Left lung (tissue), 10 donors: ENCODE results near the gene KLHL24. TPM values are rescaled to one million over a fixed set of nuclear protein-coding genes. Genes with fewer than 3 reads are reported as not detected.
"Not testable (repeated sequence)": the region's sequence is repeated elsewhere in the genome, so short reads cannot be mapped to it uniquely, and the experiment has no call there.

Experiments used
- ATAC-seq: fragments of 200-7000 bp; cut with Tn5 transposase; one replicate; pipeline ENCODE4 v1.9.1; 2020; ENCODE audit warnings: moderate library complexity
- DNase-seq, 4 donors: peaks; one replicate each; pipeline ENCODE4 v3.0.0-alpha.2; 2013 to 2020
- H3K27ac ChIP-seq, 2 donors: fragments of 200-600 bp; sonication (generic) in 1 of 2; one replicate each; pipeline versions ENCODE4 v1.5.0 to v1.8.0; 2020 to 2021
- H3K27me3 ChIP-seq, 2 donors: fragments of 200-600 bp; sonication (generic) in 1 of 2; one replicate each; pipeline versions ENCODE4 v1.5.0 to v1.8.0; 2020 to 2021
- H3K36me3 ChIP-seq, 2 donors: fragments of 200-600 bp; sonication (generic) in 1 of 2; one replicate each; pipeline versions ENCODE4 v1.5.0 to v1.8.0; 2020 to 2021
- H3K4me1 ChIP-seq, 2 donors: fragments of 200-600 bp; one replicate each; pipeline ENCODE4 v1.8.0; 2021
- H3K4me3 ChIP-seq, 2 donors: fragments of 200-600 bp; sonication (generic) in 1 of 2; one replicate each; pipeline versions ENCODE4 v1.5.0 to v1.8.0; 2020 to 2021; ENCODE audit warnings: mild to moderate bottlenecking in 1 of 2
- H3K9me3 ChIP-seq, 2 donors: fragments of 200-600 bp; sonication (generic) in 1 of 2; one replicate each; pipeline versions ENCODE4 v1.5.0 to v1.8.0; 2020 to 2021
- CTCF ChIP-seq, 2 donors: fragments of 200-600 bp; sonication (generic) in 1 of 2; IDR thresholded peaks; one replicate each; pipeline versions ENCODE4 v1.5.0 to v1.8.0; 2021; ENCODE audit warnings: antibody characterized with exemption in 2 of 2
- intact Hi-C, 2 donors: fragments of 100-400 bp; cut with DNase I; formaldehyde crosslinking; loops; one replicate each; pipeline versions ENCODE4 v1.11.2 to v1.14.2; 2022
- polyA plus RNA-seq, 6 donors: library from polyadenylated mRNA; unstranded; fragments of 120-200 nt; gene quantifications; one replicate each; pipeline ENCODE4 v1.2.1, GENCODE V29; 2013; ENCODE audit not compliant: insufficient read length in 6 of 6
- total RNA-seq, 2 donors: library from RNA; stranded (reverse); fragmentation: NEBNext Ultra II Directional; extraction: Animal tissue kit (Norgen Biotek cat#: 25700); gene quantifications; one replicate each; pipeline ENCODE4 v1.2.1, GENCODE V29; 2021
- donor health status: DM: no; HTN: yes; CAD: no.
- donor health status: DM: no; HTN: no; CAD: no.

Gene KLHL24
- total and polyA plus RNA-seq, 8 donors, result 37.8 to 80.9 (median 48.3) TPM

GRCh38 chr3:183635107-183635430, 354 bp upstream of the KLHL24 start:
- intact Hi-C loops, result no loop called here
- peak overlapping the region; percentile 96 to 100 for H3K27ac ChIP-seq
- DNase-seq (no peak), ATAC-seq (no peak)
- no peaks in the 10 kb centered on the region for H3K9me3 ChIP-seq
- no peaks in the 10 kb centered on the region for H3K36me3 ChIP-seq
- peak overlapping the region; percentile 99 to 100 for H3K4me3 ChIP-seq
- TF ChIP-seq CTCF (IDR thresholded peaks at IDR 0.05), result no peak
- peaks cover 0 to 32% of the 10 kb centered on the region in 2 donors for H3K4me1 ChIP-seq
- no peaks in the 10 kb centered on the region for H3K27me3 ChIP-seq

- H3K4me1 ChIP-seq, result peaks cover 0 to 32% of the 10 kb centered on the region in 2 donors
- H3K9me3 ChIP-seq, result no peaks in the 10 kb centered on the region
- peak; percentile 94 to 98 (median 96) for DNase-seq
- no peak for TF ChIP-seq CTCF (IDR thresholded peaks at IDR 0.05)
- intact Hi-C loops, result no loop called here
- H3K4me3 ChIP-seq, result peak overlapping the region; percentile 99 to 100
- H3K27me3 ChIP-seq, result no peaks in the 10 kb centered on the region
- peak; percentile 87 for ATAC-seq
- no peaks in the 10 kb centered on the region for H3K36me3 ChIP-seq
- peak overlapping the region; percentile 96 to 100 for H3K27ac ChIP-seq
These were observed 1.0 kb downstream of the KLHL24 start for GRCh38 chr3:183636221-183637105.

GRCh38 chr3:183637106-183637486, 1.7 kb downstream of the KLHL24 start:
- no peaks in the 10 kb centered on the region for H3K9me3 ChIP-seq
- peak overlapping the region; percentile 96 to 100 for H3K27ac ChIP-seq
- H3K27me3 ChIP-seq, result no peaks in the 10 kb centered on the region
- H3K36me3 ChIP-seq, result no peaks in the 10 kb centered on the region
- H3K4me1 ChIP-seq, result peaks cover 0 to 32% of the 10 kb centered on the region in 2 donors
- DNase-seq (no peak), ATAC-seq (no peak)
- TF ChIP-seq CTCF (IDR thresholded peaks at IDR 0.05), result no peak
- peak overlapping the region; percentile 99 to 100 for H3K4me3 ChIP-seq
- intact Hi-C loops, result no loop called here

- peak overlapping the region in 1 of 2 donors; percentile 100 for H3K4me3 ChIP-seq
- H3K9me3 ChIP-seq, intact Hi-C loops, DNase-seq, ATAC-seq, H3K36me3 ChIP-seq, H3K27me3 ChIP-seq: not testable (repeated sequence)
- peak overlapping the region; percentile 96 to 100 for H3K27ac ChIP-seq
- H3K4me1 ChIP-seq, result peaks cover 0 to 32% of the 10 kb centered on the region in 2 donors
These were observed 2.2 kb downstream of the KLHL24 start for GRCh38 chr3:183637633-183638032.

- intact Hi-C loops, result no loop called here
- TF ChIP-seq CTCF (IDR thresholded peaks at IDR 0.05), result no peak
These were observed 2.9 kb downstream of the KLHL24 start for GRCh38 chr3:183638101-183638852.

GRCh38 chr3:183640635-183641034, 5.2 kb downstream of the KLHL24 start:
- peaks cover 0 to 35% of the 10 kb centered on the region in 2 donors for H3K4me1 ChIP-seq
- H3K27ac ChIP-seq, DNase-seq, H3K9me3 ChIP-seq, intact Hi-C loops, H3K36me3 ChIP-seq, H3K4me3 ChIP-seq, ATAC-seq, H3K27me3 ChIP-seq: not testable (repeated sequence)

More at GRCh38 chr3:183638101-183638852, 2.9 kb downstream of the KLHL24 start:
- H3K9me3 ChIP-seq, result no peaks in the 10 kb centered on the region
- peaks cover 0 to 32% of the 10 kb centered on the region in 2 donors for H3K4me1 ChIP-seq
- DNase-seq (peak in 2 of 4 donors; percentile 40), ATAC-seq (no peak)
- peak overlapping the region in 1 of 2 donors; percentile 52 for H3K27ac ChIP-seq
- no peaks in the 10 kb centered on the region for H3K36me3 ChIP-seq
- no peak overlapping the region for H3K4me3 ChIP-seq
- H3K27me3 ChIP-seq, result no peaks in the 10 kb centered on the region
